Glomerular endothelial cell (primary cell): ENCODE results near the gene ABHD14A. TPM values are rescaled to one million over a fixed set of nuclear protein-coding genes. Genes with fewer than 3 reads are reported as not detected.

Experiments used
- DNase-seq: peaks from one replicate; pipeline ENCODE4 v3.0.0-alpha.2; 2011; ENCODE audit warnings: low read depth, low spot score; ENCODE audit errors: extremely low read depth
- total RNA-seq: library from RNA; depleted of rRNA; stranded (reverse); fragments of >200 nt; gene quantifications from 2 replicates; pipeline ENCODE4 v1.2.3, GENCODE V29; 2015

Gene ABHD14A
- total RNA-seq, 1 donor from 2014 or later: 13.5 TPM

DNA sequence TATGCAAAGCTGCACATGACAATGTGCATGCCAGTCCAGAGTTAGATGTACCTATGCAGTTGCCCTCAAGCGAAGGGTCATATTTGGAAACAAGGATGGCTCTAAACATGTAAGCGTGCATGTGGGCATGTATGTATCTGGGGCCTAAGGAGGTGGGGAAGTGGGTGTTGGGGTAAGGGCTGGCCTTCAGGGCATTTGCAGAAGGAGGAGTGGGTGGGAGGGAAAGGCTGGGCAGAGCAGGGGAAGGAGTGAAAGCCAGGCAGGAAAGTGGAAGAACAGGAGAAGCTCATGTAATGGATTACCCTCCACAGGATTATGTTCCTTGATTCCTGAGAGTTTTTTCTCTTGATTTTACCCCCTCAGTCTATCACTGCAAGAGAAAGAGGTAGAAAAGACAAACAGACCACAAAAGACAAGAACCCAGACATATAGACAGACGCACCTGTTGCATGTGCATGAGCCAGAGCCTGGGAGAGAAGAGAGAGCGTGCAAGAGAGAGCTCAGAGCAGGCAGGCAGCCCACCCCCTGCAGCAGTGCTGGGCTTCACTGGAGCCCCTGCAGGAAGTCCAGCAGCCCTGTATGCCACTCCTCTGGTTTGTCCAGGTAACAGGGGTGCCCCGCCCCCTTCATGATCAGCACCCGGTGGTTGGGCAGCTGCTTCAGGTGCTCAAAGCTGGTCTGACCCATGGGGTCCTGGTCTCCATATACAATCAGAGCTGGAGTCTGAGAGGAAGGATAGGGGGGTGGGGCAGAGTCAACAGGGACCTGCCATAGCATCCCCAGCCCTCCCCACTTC is 5.8 kb upstream of the ABHD14A start:
- no peak for DNase-seq

DNA sequence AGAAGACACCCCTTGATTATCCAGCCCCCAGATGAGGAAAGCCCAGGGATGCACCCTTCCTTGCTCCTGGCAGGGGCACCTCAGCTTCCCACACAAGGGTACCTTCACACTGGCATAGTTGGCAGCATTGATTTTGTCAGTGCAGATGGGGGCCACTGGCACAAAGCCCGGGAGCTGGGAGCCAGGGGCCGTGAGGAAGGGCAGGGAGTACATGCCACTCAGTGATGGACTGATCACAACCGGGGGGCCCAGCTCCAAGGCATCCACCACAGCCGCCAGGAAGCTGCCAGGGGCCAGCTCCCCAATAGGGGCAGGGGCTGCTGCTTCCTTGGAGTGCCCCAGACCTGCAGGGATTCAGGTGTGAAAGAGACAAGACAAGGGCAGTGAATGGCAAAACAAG is 5.0 kb upstream of the ABHD14A start:
- no peak for DNase-seq

DNA sequence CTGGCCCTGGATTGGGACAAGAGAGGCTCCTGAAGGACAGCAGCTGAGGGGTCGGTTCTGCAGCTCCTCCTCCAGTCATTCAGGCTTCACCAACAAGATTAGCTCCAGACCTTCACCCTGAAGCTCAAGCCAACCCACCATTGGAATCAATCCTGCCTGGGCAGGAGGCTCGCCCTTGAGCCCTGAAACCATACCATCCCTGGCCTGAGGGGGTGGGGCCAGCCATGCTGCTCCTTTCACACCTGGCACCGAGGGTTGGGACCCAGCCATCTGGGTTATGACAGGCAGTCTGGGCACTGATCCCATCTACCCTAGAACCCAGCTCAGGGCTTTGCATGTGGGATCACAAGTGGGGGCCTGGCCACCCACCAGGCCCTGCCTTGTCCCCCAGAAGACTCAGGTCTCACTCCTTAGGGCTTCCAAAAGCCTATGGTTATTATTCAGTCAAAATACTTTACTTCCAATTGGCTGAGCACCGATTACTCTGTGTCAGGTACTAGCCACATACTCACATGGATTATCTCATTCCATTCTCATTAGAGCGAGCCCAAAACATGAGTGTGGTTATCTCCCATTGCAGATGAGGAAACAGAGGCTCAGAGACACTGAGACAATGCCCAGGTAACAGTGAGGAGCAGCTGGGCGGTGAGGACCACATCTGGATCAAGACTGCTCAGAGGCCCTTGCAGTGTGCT is 4.1 kb upstream of the ABHD14A start:
- no peak for DNase-seq

DNA sequence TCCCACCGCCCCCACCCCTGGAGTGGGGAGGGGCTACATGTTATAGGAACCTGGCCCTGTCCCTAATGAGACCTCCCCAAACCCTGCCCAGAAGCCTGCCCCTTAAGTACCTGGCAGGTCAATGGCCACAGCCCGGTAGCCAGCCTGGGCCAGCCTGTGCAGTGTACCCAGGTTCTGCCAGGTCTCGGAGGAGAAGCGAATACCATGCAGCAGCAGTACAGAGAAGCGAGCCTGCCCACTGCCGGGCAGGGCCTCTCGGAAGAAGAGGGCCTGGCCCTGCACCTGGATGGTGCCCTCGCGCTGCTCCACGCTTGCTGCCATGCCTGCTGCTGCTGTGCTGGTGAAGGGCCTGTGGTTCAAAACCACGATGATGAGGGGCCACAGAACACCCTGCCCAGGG is 3.5 kb upstream of the ABHD14A start:
- no peak for DNase-seq

DNA sequence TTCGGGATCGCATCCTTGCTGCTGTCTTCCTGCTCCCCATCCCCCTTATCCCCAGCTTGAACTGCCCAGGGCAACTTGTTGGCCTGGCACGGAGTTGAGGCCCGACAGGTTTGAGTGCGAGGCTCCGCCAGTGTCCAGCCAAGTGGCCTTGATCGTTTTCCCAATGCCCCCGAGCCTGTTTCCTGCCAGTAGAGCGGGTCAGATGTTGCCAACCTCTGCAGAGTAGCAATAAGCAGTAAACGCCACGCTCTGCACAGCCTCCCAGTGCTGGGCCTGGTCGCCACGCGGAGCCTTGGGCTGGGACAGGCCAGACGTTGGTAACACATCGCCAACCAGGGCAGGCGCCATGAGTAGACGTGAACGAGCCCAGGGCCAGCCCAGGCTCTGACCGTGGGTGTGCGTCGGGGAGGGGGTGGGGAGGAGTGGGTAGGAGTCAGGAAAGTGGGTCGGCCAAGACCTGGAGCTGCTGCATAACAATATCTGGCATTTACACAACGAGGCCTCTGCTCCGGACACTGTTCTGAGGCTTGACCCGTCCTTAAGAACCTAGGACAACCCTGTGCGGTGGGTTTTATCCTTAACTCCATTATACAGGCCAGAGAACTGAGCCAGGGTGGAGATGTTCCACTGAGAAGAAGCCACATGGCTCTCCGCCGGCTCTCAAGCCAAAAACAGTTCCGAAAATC is 444 bp upstream of the ABHD14A start:
- no peak for DNase-seq

DNA sequence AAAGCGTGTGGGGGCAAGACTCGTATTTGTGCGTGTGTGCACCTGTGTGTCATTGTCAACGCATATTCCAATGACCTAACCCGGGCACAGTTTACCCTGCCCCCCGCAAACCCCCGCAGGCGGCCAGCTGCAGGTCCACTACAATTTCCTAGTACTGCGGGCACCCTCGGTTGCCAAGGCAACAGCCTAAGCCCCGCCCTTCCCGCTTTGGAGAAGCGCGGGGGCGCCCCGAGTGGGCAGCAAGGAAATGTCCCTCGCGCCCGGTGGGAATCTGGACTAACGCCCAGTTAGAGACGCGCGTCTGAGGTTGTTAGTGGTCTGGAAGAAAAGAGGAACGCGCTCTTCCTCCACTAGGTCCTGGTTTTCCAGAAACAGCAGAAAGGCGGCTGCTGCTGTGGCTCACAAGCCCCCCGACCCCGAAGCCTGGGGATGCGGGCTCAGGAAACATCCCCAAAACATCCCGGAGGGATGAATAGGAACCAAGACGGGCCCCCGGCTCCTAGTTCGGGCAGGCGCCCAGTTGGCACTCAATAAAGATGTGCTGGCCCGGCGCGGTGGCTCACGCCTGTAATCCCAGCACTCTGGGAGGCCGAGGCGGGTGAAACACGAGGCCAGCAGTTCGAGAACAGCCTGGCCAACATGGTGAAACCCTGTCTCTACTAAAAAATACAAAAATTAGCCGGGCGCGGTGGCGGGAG is 1.1 kb downstream of the ABHD14A start:
- DNase-seq: no peak

DNA sequence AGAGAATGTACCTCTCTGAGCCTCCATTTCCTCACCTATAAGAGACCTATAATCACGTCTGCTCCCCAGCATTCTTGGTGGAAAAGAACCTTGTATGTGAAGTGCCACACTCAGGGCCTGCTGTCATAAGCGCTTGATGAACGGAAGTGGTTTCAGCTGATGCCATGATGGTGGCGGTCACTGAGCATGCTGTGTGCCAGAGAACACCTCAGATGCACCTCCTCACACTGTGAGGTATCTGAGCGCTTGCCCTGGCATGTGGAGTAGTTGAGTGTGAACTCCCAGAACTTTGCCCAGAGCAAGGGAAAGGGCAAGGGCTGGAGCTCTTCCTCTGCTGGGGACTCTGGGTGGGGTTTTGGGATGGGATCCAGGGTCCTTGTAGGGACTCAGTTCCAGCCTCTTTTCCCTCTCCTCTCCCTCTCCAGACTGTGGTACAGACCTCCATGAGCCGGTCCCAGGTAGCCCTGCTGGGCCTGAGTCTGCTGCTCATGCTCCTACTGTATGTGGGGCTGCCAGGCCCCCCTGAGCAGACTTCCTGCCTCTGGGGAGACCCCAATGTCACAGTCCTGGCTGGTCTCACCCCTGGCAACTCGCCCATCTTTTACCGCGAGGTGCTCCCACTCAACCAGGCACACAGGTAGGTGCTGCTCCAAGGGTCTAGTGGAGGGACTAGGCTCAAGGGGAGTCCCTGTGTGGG is 2.7 kb downstream of the ABHD14A start:
- DNase-seq: no peak

DNA sequence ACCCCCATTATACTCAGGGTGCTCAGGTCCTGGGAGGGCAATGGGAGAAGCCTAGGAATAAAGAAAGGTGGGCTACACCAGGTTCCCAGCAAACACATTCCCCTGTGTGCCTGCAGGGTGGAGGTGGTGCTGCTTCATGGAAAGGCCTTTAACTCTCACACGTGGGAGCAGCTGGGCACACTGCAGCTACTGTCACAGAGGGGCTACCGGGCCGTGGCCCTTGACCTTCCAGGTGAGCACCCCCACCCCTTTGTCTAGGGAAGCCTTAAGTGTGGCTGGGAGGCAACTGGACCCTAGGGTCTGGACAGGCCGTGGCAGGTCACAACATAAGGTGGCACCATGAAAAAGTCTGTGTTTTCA is 3.3 kb downstream of the ABHD14A start:
- DNase-seq: no peak

DNA sequence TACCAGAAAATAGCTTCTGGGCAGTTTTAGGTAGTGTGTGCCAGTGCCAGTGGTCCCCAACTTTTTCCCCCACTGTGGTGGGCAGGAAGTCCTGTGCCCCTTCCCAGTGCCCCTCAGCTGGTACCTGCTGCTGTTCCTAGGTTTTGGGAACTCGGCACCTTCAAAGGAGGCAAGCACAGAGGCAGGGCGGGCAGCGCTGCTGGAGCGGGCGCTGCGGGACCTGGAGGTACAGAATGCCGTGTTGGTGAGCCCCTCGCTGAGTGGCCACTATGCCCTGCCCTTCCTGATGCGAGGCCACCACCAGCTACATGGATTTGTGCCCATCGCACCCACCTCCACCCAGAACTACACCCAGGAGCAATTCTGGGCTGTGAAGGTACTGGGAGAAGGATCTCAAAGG is 5.4 kb downstream of the ABHD14A start:
- no peak for DNase-seq

DNA sequence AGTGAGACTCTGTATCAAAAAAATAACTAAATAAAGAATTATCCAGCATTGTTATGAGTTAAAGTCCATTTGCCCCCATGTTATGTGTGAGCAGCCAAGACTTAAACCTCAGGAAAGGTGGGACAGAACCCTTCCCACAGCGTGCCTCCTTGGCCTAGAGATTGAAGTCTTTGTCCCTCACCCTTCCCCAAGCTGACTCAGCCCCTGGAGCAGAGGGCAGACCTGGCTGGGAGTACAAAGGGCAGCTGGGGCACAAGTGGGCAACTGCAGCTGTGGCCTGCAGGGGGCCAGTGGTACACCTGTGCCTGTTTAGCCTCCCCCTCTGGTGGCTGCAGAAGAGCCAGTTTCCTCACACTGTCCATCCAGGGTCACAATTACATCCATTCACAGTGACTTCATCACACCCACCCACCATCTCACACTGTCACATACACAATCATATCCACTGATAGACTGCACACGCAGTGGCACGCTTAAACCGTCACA is 7.5 kb downstream of the ABHD14A start:
- DNase-seq: no peak

DNA sequence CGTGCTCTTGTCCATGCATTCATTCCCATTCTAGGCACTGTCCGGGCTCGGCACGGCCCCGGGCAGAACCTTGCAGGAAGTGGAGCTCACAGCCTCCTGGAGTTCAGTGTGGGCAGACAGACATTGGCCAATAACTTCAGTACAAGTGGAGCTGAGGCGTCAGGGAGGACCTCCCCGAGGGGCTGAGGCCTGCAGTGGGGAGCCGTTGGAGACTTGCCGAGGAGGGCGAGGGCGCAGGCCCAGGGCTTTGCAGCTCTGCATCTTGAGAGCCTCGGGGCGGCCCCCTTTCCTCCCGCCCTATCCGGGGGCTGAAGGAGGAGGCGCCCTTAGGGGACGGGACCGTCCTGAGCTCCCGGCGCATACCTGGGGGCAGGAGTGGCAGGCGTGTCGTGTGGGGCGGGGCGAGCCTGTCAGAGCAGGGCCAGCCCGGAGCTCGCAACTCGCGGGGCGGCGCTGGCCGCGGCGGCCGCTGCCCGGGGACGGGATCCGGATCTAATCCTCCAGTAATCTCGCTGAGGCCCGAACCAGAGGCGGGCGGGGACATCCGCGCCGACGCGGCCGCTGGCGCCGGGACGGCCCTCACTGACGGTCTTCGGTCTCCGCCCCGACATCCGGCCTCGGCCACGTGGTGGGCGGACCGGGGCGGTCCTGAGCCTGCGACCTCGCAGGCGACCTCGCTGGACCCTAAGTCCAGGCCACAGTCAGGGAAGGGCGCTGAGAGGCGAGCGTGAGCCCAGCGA is 8.1 kb downstream of the ABHD14A start, which contains the start of gene ACY1:
TSS of gene ACY1 (plus strand) at position 698 of the 740 bp plus-strand sequence. CDS start 530 bp downstream, outside the sequence.
- DNase-seq: no peak

DNA sequence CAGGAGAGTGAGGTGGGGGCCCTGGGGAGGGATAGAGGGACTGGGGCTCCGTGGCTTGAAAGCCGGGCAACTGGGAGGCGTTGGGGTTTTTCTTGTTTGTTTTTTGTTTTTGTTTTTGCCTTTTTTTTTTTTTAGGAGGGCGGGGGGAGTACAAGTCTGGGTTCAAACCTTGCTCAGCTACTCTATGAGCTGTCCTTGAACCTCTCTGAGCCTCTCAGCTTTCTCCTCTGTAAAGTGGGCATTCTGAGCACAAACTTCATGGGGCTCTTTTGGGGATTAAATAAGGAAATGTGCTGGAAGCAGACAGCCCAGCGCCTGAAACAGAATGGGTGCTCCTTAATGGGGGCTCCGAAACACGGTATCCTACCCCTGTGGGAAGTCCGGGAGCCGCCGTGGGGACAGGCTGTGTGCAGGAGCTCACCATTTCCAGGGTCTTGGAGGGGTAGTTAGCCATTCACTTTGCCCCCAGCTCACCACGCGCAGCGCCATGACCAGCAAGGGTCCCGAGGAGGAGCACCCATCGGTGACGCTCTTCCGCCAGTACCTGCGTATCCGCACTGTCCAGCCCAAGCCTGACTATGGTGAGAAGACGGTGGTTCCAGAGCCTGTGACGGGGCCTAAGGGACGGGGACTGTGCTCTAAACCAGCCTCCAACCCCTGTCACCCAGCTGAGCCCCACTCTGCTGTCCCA is 8.9 kb downstream of the ABHD14A start:
- no peak for DNase-seq

DNA sequence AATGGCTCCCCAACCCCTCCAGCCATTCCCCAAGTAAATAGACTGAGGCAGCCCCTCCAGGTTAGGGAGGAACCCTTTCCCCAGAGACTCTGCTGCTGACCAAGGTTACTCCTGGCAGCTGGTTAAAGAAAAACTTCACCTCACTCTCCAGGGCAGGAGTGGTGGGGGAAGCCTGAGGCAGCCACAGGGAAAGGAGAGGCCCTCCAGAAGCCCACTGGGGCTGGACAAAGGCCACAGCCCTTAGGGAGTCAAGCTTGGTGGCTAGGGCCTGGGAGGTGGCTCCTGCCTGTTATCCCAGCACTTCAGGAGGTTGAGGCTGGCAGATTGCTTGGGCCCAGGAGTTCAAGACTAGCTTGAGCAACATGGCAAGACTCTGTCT is 9.4 kb downstream of the ABHD14A start:
- no peak for DNase-seq

DNA sequence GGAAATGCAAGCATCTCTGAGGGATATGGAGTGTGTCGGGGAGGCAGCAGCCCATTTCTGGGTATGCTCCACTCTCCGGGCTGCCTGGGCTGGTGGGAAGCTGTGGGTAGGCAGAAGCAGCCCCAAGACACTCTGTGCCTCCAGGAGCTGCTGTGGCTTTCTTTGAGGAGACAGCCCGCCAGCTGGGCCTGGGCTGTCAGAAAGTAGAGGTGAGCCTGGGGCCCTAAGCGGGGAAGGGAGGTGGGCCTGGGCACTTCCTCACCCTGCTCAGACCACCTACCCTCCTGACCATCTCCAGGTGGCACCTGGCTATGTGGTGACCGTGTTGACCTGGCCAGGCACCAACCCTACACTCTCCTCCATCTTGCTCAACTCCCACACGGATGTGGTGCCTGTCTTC is 10.2 kb downstream of the ABHD14A start:
- DNase-seq: no peak

DNA sequence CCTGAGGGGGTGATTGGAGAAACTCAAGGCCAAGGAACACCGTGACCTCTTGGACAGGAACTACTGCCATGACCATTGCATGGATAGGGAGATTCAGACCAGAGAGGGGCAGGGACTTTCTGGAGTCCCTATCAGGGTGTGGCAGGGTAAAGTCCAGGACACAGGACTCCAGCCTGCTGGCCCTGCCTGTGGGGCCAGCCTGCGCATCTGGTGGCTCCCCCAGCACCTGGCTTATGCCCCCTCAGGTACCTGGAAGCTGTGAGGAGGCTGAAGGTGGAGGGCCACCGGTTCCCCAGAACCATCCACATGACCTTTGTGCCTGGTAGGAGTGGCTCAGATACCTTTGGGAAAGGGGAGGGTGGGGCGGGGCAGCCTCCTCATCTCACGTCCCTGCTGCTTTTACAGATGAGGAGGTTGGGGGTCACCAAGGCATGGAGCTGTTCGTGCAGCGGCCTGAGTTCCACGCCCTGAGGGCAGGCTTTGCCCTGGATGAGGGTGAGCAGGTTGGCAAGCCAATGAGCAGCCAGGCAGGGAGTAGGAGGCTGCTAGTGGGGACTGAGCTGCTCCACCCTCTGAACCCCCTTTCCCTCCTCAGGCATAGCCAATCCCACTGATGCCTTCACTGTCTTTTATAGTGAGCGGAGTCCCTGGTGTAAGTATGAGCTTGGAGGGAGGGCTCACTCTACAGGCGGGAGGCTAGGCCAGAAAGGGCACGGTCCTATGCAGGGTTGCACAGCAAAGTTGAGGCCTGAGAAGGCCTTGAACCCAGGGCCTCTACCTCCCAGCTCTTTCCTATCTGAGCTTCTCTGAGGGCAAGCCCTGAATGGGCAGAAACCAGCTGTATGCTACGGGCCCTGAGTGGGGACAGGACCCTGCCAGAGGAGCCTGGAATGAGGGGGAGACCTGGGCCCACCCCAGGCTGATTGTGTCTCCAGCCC is 11.4 kb downstream of the ABHD14A start:
- no peak for DNase-seq

DNA sequence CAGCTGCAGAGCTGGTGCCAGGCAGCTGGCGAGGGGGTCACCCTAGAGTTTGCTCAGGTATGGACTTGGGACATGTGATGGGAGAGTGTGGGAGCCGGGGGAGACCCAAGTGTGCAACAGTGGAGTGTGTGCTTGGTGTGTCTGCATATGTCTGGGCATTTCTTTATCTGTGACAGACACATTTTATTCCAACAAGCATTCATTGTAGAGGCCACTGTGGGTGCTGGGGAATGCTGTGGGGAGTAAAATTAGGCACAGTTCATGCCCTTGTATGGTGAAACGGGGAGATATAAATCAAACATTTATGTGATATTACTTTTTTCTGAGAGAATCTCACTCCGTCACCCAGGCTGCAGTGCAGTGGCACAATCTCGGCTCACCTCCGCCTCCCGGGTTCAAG is 12.7 kb downstream of the ABHD14A start:
- DNase-seq: no peak

DNA sequence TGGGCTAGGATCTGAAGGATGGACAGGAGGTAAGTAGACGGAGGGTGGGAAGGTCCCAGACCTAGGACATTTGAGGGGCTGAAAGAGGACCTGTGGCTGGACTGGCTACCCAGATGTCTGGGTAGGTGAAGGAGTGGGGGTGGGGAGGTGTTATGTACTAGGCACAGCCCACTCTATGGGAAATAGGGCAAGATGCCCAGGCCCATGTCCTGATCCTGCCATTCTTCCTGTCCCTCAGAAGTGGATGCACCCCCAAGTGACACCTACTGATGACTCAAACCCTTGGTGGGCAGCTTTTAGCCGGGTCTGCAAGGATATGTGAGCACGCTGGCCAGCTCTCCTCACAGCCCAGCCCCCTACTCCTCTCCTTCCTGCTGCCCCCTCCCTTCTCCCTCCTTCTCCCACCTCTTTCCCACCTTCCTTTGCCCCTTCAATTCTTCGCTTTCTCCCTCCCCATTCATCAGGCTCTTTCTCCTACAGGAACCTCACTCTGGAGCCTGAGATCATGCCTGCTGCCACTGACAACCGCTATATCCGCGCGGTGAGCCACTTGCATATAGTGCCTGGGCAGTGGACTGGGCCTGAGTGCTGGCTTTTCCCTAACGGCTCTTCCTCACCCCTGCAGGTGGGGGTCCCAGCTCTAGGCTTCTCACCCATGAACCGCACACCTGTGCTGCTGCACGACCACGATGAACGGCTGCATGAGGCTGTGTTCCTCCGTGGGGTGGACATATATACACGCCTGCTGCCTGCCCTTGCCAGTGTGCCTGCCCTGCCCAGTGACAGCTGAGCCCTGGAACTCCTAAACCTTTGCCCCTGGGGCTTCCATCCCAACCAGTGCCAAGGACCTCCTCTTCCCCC is 13.7 kb downstream of the ABHD14A start:
- DNase-seq: no peak
